GM12874 (cell line): ENCODE results near the gene ANKRD16.

Experiments used
- CTCF ChIP-seq: IDR thresholded peaks from 2 replicates; pipeline ENCODE4 v1.5.1; 2011; ENCODE audit warnings: low read depth, mild to moderate bottlenecking, control low read depth, low read length, moderate library complexity; ENCODE audit not compliant: insufficient read depth

Gene ANKRD16

GRCh38 chr10:5873515-5873995 lies 16.1 kb downstream of the ANKRD16 start:
- peak; percentile 37; the same call in 1 of the 2 replicates for TF ChIP-seq CTCF

GRCh38 chr10:5871596-5871995 lies 18.1 kb downstream of the ANKRD16 start:
- no peak for TF ChIP-seq CTCF

GRCh38 chr10:5869156-5869555 lies 20.5 kb downstream of the ANKRD16 start:
- no peak for TF ChIP-seq CTCF

GRCh38 chr10:5862360-5862961 lies 27.2 kb downstream of the ANKRD16 start:
- no peak for TF ChIP-seq CTCF

GRCh38 chr10:5860066-5860465 lies 29.6 kb downstream of the ANKRD16 start:
- no peak for TF ChIP-seq CTCF

GRCh38 chr10:5858811-5859210 lies 30.9 kb downstream of the ANKRD16 start:
- no peak for TF ChIP-seq CTCF

- TF ChIP-seq CTCF: no peak
These were observed 33.0 kb downstream of the ANKRD16 start for GRCh38 chr10:5856701-5857004.
